Measurements from ENCODE around the gene PLSCR5. TPM values are rescaled to one million over a fixed set of nuclear protein-coding genes. Genes with fewer than 3 reads are reported as not detected.

PLSCR5 gene
- total and polyA plus RNA-seq, 2 experiments from 2014 or later, result not detected

DNA sequence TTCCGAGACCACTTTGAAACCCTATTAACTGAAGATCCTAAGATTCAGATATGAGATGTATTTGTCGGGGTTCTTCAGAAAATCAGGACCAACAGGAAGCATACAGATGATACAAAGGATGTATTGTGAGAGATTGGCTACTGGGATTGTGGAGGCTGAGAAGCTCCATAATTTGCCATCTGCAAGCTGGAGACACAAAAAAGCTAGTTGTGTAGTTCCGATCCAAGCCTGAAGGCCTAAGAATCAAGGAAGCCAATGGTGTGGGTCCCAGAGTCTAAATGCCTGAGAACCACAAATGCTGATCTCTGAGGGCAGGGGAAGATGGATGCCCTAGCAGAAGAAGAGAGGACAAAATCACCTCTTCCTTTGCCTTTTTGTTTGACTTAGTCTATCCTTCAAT lies 49.8 kb downstream of the PLSCR5 start:
- peaks cover 6% of the 10 kb centered on the region; the same call in 1 of the 2 replicates for H3K36me3 ChIP-seq (ENCODE audit: insufficient read depth)
- Mint-ChIP-seq H3K27ac (no peak overlapping the region), H3K36me3 (ENCODE audit: low read depth) (peaks cover 4% of the 10 kb centered on the region; the same call in 1 of the 3 replicates), H3K27me3 (ENCODE audit: insufficient read depth, low read depth, poor library complexity) (peaks cover 4% of the 10 kb centered on the region), H3K4me3 (no peak overlapping the region), H3K4me1 (peaks cover 12% of the 10 kb centered on the region), H3K9me3 (peaks cover 6% of the 10 kb centered on the region; the same call in 2 of the 3 replicates)
- peaks cover 5% of the 10 kb centered on the region; the same call in 1 of the 2 replicates for H3K9me2 ChIP-seq (ENCODE audit: insufficient read depth)
- H3K79me2 ChIP-seq (replicated peaks; ENCODE audit: insufficient read depth), result no peaks in the 10 kb centered on the region
- H3K4me2 ChIP-seq, result no peak overlapping the region
- no peak overlapping the region for H3K4me3 ChIP-seq
- no peaks in the 10 kb centered on the region for H3F3A ChIP-seq (replicated peaks; ENCODE audit: low read depth)
- no peaks in the 10 kb centered on the region for H3K27me3 ChIP-seq (ENCODE audit: insufficient read depth)
- no peak overlapping the region for H2AFZ ChIP-seq
- TF ChIP-seq EZH2 (IDR thresholded peaks at IDR 0.05; ENCODE audit: low read depth, unreplicated experiment), result no peak
- TF ChIP-seq, protein P1, sequence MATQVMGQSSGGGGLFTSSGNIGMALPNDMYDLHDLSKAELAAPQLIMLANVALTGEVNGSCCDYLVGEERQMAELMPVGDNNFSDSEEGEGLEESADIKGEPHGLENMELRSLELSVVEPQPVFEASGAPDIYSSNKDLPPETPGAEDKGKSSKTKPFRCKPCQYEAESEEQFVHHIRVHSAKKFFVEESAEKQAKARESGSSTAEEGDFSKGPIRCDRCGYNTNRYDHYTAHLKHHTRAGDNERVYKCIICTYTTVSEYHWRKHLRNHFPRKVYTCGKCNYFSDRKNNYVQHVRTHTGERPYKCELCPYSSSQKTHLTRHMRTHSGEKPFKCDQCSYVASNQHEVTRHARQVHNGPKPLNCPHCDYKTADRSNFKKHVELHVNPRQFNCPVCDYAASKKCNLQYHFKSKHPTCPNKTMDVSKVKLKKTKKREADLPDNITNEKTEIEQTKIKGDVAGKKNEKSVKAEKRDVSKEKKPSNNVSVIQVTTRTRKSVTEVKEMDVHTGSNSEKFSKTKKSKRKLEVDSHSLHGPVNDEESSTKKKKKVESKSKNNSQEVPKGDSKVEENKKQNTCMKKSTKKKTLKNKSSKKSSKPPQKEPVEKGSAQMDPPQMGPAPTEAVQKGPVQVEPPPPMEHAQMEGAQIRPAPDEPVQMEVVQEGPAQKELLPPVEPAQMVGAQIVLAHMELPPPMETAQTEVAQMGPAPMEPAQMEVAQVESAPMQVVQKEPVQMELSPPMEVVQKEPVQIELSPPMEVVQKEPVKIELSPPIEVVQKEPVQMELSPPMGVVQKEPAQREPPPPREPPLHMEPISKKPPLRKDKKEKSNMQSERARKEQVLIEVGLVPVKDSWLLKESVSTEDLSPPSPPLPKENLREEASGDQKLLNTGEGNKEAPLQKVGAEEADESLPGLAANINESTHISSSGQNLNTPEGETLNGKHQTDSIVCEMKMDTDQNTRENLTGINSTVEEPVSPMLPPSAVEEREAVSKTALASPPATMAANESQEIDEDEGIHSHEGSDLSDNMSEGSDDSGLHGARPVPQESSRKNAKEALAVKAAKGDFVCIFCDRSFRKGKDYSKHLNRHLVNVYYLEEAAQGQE (IDR thresholded peaks at IDR 0.05; ENCODE audit: unreplicated experiment), result no peak
- H3K4me1 ChIP-seq (ENCODE audit: insufficient read depth), result peaks cover 17% of the 10 kb centered on the region
- ATAC-seq (no peak), DNase-seq (ENCODE audit: low spot score) (no peak)
- H3K27ac ChIP-seq (ENCODE audit: low read depth), result no peak overlapping the region
- H4K20me1 ChIP-seq (replicated peaks; ENCODE audit: insufficient read depth), result no peaks in the 10 kb centered on the region

DNA sequence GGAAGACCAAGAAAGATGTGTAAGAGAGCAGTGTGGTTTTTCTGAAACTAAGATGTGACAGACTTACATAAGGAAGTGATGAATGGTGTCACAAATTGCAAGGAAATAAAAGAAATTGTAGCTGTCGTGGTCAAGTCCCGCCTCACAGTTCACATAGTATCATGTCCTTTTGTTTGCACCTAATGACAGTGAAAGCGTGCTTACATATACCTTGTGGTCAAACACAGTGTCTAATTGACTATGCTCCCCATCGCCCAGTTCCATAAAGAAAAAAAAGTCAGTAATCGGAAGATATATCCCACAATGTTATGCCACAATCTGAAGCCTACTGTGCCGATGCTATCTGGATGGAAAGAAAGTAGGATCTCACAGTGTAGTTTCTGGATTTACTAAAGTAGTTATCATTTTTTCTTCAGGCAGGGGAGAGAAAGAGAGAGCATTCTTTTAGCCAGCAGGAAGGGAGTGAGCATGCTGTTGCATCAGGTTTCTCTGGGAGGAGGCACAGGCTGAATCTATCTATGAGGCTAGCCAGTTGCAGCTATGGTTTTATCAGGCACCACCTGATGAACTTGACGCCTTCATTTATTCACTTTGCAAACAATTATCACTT lies 50.9 kb downstream of the PLSCR5 start:
- H3K4me2 ChIP-seq, result no peak overlapping the region
- H3F3A ChIP-seq (replicated peaks; ENCODE audit: low read depth), result no peaks in the 10 kb centered on the region
- ATAC-seq (no peak), DNase-seq (ENCODE audit: low spot score) (no peak)
- no peaks in the 10 kb centered on the region for H4K20me1 ChIP-seq (replicated peaks; ENCODE audit: insufficient read depth)
- TF ChIP-seq NANOG (IDR thresholded peaks at IDR 0.05; ENCODE audit: borderline replicate concordance) (no peak), JUNB (IDR thresholded peaks at IDR 0.05; ENCODE audit: unreplicated experiment) (no peak), STAT1 (IDR thresholded peaks at IDR 0.05; ENCODE audit: unreplicated experiment) (no peak), ZNF114 (CRISPR knock-in tag; IDR thresholded peaks at IDR 0.05) (no peak)
- TF ChIP-seq, protein P1 (IDR thresholded peaks at IDR 0.05; ENCODE audit: unreplicated experiment), result no peak
- TF ChIP-seq, protein P2, sequence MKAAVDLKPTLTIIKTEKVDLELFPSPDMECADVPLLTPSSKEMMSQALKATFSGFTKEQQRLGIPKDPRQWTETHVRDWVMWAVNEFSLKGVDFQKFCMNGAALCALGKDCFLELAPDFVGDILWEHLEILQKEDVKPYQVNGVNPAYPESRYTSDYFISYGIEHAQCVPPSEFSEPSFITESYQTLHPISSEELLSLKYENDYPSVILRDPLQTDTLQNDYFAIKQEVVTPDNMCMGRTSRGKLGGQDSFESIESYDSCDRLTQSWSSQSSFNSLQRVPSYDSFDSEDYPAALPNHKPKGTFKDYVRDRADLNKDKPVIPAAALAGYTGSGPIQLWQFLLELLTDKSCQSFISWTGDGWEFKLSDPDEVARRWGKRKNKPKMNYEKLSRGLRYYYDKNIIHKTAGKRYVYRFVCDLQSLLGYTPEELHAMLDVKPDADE (IDR thresholded peaks at IDR 0.05), result no peak
- TF ChIP-seq, protein P3, sequence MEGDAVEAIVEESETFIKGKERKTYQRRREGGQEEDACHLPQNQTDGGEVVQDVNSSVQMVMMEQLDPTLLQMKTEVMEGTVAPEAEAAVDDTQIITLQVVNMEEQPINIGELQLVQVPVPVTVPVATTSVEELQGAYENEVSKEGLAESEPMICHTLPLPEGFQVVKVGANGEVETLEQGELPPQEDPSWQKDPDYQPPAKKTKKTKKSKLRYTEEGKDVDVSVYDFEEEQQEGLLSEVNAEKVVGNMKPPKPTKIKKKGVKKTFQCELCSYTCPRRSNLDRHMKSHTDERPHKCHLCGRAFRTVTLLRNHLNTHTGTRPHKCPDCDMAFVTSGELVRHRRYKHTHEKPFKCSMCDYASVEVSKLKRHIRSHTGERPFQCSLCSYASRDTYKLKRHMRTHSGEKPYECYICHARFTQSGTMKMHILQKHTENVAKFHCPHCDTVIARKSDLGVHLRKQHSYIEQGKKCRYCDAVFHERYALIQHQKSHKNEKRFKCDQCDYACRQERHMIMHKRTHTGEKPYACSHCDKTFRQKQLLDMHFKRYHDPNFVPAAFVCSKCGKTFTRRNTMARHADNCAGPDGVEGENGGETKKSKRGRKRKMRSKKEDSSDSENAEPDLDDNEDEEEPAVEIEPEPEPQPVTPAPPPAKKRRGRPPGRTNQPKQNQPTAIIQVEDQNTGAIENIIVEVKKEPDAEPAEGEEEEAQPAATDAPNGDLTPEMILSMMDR (conservative IDR thresholded peaks at IDR 0.05; ENCODE audit: low read depth in 2 of 2), result no peak
- peaks cover 21% of the 10 kb centered on the region for H3K4me1 Mint-ChIP-seq
- H3K4me3 Mint-ChIP-seq, result no peak overlapping the region
- no peaks in the 10 kb centered on the region for H3K27me3 ChIP-seq (ENCODE audit: insufficient read depth)
- H3K9me2 ChIP-seq (ENCODE audit: insufficient read depth), result peaks cover 5% of the 10 kb centered on the region; the same call in 1 of the 2 replicates
- peaks cover 4% of the 10 kb centered on the region; the same call in 1 of the 3 replicates for H3K36me3 Mint-ChIP-seq (ENCODE audit: low read depth)
- H3K27me3 Mint-ChIP-seq (ENCODE audit: insufficient read depth, low read depth, poor library complexity), result no peaks in the 10 kb centered on the region
- peak overlapping the region; percentile 64; the same call in 1 of the 2 replicates for H2AFZ ChIP-seq
- H3K79me2 ChIP-seq (replicated peaks; ENCODE audit: insufficient read depth), result no peaks in the 10 kb centered on the region
- H3K4me3 ChIP-seq, result no peak overlapping the region
- H3K4me1 ChIP-seq (ENCODE audit: insufficient read depth), result peaks cover 26% of the 10 kb centered on the region
- no peak overlapping the region for H3K27ac Mint-ChIP-seq
- H3K27ac ChIP-seq (ENCODE audit: low read depth), result no peak overlapping the region
- peaks cover 6% of the 10 kb centered on the region; the same call in 1 of the 2 replicates for H3K36me3 ChIP-seq (ENCODE audit: insufficient read depth)
- H3K9me3 Mint-ChIP-seq, result peaks cover 6% of the 10 kb centered on the region; the same call in 2 of the 3 replicates

Measured in GM23338 (cell line).